Measurements from ENCODE around the gene EPB41.

GRCh38 chr1:29121516-29121935, 207.2 kb downstream of the EPB41 start:
- TF ChIP-seq EP300 (IDR thresholded peaks at IDR 0.05) (no peak), ESRRA (IDR thresholded peaks at IDR 0.05; ENCODE audit: borderline replicate concordance, low read length) (no peak), CTCF (IDR thresholded peaks at IDR 0.05) (peak; percentile 18; the same call in 1 of the 3 replicates), POLR2A (IDR thresholded peaks at IDR 0.05; ENCODE audit: low read length) (no peak), RARB (CRISPR knock-in tag; IDR thresholded peaks at IDR 0.05) (no peak), USF2 (IDR thresholded peaks at IDR 0.05) (no peak), SREBF2 (IDR thresholded peaks at IDR 0.05) (no peak), NR3C1 (IDR thresholded peaks at IDR 0.05) (no peak), BHLHE40 (IDR thresholded peaks at IDR 0.05; ENCODE audit: low read depth, low read length) (no peak), CEBPB (IDR thresholded peaks at IDR 0.05) (no peak), FOXS1 (CRISPR knock-in tag; IDR thresholded peaks at IDR 0.05) (no peak), REST (IDR thresholded peaks at IDR 0.05) (no peak), ELK1 (IDR thresholded peaks at IDR 0.05; ENCODE audit: low read depth, low read length) (no peak), HDAC2 (IDR thresholded peaks at IDR 0.05) (no peak)

Measured in A549 (cell line).